Measurements from ENCODE around the gene GLYATL3. TPM values are rescaled to one million over a fixed set of nuclear protein-coding genes. Genes with fewer than 3 reads are reported as not detected.

The GLYATL3 gene
- total RNA-seq, 2 donors from 2014 or later, result not detected

DNA sequence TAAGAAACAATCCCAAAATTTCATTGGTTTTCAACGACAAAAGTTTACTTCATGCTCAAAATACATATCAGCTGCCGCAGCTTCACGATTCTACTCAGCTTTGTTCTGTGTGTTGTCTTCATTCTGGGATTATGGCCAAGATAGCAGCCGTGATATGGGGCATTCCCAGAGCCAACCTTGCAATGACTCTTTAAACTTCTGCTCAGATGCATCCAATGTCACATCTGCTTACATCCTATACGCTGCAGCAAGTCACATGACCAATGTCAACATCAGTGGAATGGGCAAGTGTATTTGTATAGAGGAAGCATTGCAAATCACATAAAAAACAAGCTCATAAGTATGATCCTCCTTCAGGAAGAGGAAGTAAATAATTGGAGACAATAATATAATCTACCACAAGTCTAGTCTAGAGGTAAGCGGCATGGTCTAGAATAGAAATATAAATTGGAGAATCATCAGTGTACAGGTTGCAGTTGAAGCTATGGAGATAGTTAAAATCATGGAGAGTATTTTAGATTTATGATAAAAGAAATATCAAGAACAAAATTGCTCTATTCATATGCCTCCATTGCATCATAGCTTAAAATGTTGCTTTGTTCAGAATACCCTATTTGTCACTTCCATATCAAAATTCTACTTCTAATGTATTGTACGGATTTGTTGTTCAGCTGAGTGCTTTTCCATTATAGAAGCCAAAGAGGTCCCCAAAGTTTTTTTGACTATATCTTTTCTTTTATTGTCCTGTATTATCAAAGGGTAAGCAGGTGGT, 43.5 kb downstream of the GLYATL3 start:
- no peak overlapping the region for H3K27ac ChIP-seq
- TF ChIP-seq, protein P1, sequence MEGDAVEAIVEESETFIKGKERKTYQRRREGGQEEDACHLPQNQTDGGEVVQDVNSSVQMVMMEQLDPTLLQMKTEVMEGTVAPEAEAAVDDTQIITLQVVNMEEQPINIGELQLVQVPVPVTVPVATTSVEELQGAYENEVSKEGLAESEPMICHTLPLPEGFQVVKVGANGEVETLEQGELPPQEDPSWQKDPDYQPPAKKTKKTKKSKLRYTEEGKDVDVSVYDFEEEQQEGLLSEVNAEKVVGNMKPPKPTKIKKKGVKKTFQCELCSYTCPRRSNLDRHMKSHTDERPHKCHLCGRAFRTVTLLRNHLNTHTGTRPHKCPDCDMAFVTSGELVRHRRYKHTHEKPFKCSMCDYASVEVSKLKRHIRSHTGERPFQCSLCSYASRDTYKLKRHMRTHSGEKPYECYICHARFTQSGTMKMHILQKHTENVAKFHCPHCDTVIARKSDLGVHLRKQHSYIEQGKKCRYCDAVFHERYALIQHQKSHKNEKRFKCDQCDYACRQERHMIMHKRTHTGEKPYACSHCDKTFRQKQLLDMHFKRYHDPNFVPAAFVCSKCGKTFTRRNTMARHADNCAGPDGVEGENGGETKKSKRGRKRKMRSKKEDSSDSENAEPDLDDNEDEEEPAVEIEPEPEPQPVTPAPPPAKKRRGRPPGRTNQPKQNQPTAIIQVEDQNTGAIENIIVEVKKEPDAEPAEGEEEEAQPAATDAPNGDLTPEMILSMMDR (IDR thresholded peaks at IDR 0.05), result no peak
- DNase-seq (ENCODE audit: low spot score), result no peak
- no peaks in the 10 kb centered on the region for H3K9me3 ChIP-seq
- H3K27me3 ChIP-seq, result no peaks in the 10 kb centered on the region
- no peaks in the 10 kb centered on the region for H3K36me3 ChIP-seq
- no peaks in the 10 kb centered on the region for H3K4me1 ChIP-seq
- H3K4me3 ChIP-seq, result no peak overlapping the region

DNA sequence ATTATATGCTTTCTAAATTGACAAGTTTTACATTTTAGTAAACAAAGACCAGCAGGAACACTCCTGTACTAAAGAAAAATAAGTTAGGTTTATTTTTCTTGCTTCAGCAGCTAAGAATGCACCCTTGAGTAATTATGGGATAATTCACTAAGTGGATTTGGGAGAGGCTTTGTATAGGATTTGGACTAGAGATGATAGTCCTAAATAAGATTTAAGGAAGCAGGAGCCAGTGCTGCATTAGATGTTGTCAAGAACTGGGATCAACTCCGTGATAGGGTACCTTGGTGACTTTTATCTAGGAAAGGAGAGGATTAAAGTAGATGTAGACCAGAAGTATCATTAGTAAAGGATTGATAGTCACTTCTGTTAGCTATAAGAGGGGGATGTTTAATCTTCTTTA, 46.6 kb downstream of the GLYATL3 start:
- TF ChIP-seq, protein P1 (IDR thresholded peaks at IDR 0.05), result no peak
- no peaks in the 10 kb centered on the region for H3K9me3 ChIP-seq

DNA sequence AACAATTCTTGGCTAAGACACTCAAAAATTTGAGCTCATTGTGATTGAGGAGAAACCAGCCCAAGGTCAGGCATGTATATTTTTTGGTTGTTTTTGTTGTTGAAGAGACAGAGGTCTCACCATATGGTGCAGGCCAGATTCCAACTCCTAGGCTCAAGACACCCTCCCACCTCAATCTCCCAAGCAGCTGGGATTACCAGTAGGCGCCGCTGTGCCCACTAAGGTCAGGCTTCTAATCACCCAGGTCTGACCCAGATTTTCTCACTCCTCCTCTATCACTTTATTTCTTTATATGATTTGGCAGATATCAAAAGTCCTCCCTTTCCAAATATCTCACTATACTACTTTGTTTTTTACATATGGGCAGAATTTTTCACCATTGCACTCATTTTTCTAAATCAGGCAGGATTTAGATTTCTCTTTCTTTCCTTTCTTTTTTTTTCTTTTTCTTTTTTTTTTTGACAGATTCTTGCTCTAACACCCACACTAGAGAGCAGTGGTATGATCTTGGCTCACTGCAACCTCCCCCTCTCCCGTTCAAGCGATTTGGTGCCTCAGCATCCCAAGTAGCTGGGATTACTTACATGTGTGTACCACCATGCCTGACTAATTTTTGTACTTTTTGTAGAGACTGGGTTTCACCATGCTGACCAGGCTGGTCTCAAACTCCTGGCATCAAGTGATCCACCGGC, 49.0 kb downstream of the GLYATL3 start:
- H3K36me3 ChIP-seq, result no peaks in the 10 kb centered on the region
- H3K4me1 ChIP-seq, result peaks cover 0 to 10% of the 10 kb centered on the region in 2 donors
- H3K9me3 ChIP-seq, result no peaks in the 10 kb centered on the region
- TF ChIP-seq, protein P1 (IDR thresholded peaks at IDR 0.05), result no peak
- DNase-seq (ENCODE audit: low spot score), result no peak
- no peak overlapping the region for H3K27ac ChIP-seq
- H3K27me3 ChIP-seq, result peaks cover 7 to 8% of the 10 kb centered on the region in 2 donors
- no peak overlapping the region for H3K4me3 ChIP-seq

More for the DNA sequence above, 46.6 kb downstream of the GLYATL3 start:
- no peaks in the 10 kb centered on the region for H3K36me3 ChIP-seq
- no peak overlapping the region for H3K4me3 ChIP-seq
- DNase-seq (ENCODE audit: low spot score), result no peak
- H3K27me3 ChIP-seq, result peaks cover 7 to 8% of the 10 kb centered on the region in 2 donors
- H3K4me1 ChIP-seq, result peaks cover 0 to 10% of the 10 kb centered on the region in 2 donors
- H3K27ac ChIP-seq, result no peak overlapping the region

DNA sequence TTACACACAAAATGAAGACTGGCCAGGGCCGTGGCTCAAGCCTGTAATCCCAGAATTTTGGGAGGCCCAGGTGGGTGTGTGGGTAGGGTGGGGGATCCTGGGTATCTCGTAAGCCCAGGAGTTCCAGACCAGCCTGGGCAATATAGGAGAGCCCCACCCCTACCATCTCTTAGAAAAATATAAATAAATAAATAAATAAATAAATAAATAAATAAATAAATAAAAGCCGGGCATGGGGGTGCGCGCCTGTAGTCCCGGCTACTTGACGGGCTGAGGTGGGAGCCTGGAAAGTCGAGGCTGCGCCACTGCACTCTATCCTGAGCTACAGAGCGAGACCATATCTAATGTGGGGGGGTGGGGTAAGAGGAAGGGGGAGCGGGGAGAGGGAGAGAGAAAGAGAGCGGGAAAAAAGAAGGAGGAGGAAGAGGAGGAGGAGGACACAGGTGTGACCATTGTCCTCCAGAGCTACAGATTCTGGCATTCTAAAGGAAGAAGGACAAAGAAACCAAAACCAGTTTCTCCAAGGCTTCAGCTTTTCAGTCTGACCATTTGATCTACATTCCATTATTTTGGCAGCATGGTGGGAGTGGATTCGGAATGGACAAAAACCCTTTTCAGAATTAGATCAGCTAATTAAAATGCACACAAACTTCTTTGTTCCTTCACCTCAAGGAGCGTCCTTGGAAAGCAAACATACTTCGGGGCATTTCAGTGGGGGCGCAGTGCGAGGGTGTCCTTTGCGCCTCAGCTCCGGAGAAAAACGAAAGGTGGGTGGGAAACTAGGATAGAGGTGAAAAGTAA, 50.2 kb downstream of the GLYATL3 start:
- H3K4me3 ChIP-seq, result peak overlapping the region in 1 of 2 donors; percentile 45
- peaks cover 7 to 8% of the 10 kb centered on the region in 2 donors for H3K27me3 ChIP-seq
- DNase-seq (ENCODE audit: low spot score), result no peak
- H3K36me3 ChIP-seq, result no peaks in the 10 kb centered on the region
- H3K27ac ChIP-seq, result no peak overlapping the region
- no peaks in the 10 kb centered on the region for H3K9me3 ChIP-seq
- H3K4me1 ChIP-seq, result peaks cover 0 to 10% of the 10 kb centered on the region in 2 donors
- TF ChIP-seq, protein P1 (IDR thresholded peaks at IDR 0.05), result no peak

DNA sequence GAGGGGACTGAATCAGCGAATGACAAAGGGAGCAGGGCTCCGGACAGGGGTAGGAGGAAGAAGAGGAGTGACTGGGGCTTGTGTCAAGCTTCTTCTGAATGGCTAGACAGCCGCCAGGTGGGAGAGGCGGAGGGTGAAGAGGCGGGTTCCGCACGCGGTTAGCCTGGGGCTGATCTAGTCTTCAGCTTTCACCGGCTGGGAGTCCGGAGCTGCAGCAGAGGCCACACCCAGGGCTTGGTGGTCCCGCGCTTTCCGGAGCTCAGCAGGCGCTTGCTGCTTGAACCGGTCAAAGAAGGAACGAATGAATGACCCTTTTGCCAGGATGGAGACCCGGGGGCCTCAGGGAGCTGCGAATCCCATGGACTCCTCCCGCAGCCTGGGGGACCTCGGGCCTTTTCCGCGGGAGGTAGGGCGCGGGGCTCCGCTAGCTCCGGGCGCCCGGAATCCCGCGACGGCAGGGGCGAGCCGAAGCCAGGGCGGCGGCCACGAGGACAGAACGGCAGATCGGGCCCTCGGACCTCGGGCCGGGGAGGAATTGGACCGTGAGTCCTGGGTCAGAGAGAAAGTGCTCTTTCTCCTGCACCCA, 50.9 kb downstream of the GLYATL3 start, which contains the start of gene C6orf141:
C6orf141 (plus strand) TSS at position 177 of the 586 bp plus-strand sequence; CDS start at position 302, 125 bp downstream.
- no peaks in the 10 kb centered on the region for H3K9me3 ChIP-seq
- TF ChIP-seq, protein P1 (IDR thresholded peaks at IDR 0.05), result no peak

More for the DNA sequence above, 50.9 kb downstream of the GLYATL3 start, which contains the start of gene C6orf141:
- Histone ChIP-seq H3K27ac (no peak within 1 kb of the TSS), H3K4me3 (peak within 1 kb of the TSS; percentile 2 to 45), H3K4me1 (peaks cover 0 to 10% of the 10 kb centered on the region in 2 donors), H3K27me3 (peaks cover 7 to 8% of the 10 kb centered on the region in 2 donors), H3K36me3 (no peaks in the 10 kb centered on the region)
- DNase-seq (ENCODE audit: low spot score), result no peak
